Ovary (tissue), 3 donors: ENCODE measurements around the gene LMF1.

Experiments
- EP300 ChIP-seq: sonication (generic); formaldehyde crosslinking; IDR thresholded peaks from one replicate; pipeline ENCODE4 v1.6.1; 2017; ENCODE audit warnings: antibody characterized with exemption
- POLR2A ChIP-seq: fragments of 450-650 bp; IDR thresholded peaks from one replicate; pipeline ENCODE4 v1.6.1; 2017; ENCODE audit warnings: antibody characterized with exemption, mild to moderate bottlenecking, moderate library complexity
- TF ChIP-seq, protein P1 (sequence below), 3 donors: fragments of 450-650 bp in 2 of 3; fragments of 200-600 bp in 1 of 3; IDR thresholded peaks; one replicate each; pipeline versions ENCODE4 v1.5.1 to v1.8.0; 2016 to 2022; ENCODE audit warnings: antibody characterized with exemption in 3 of 3, mild to moderate bottlenecking in 1 of 3
- donor health status: DM: no; HTN: no; CAD: no.

DNA sequence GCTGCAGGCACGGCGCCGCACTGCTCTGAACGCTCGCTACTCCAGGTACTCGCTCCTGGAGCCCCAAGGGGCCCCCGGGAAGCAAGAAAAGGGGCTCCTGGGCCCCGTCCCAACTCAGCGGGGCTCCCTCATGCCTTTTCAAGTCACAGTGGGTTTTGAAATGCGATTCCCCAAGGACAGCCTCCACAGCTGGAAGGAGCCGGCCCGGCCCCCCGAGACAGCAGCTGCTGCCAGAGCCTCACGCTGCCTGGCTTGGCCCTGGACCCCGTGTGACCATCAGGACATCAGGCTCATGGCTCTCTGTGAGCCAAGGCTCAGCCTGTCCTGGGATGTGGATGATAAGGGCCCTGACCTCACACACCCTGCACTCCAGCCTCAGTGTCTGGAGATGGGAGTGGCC, 80.6 kb downstream of the LMF1 start:
- TF ChIP-seq, protein P1, sequence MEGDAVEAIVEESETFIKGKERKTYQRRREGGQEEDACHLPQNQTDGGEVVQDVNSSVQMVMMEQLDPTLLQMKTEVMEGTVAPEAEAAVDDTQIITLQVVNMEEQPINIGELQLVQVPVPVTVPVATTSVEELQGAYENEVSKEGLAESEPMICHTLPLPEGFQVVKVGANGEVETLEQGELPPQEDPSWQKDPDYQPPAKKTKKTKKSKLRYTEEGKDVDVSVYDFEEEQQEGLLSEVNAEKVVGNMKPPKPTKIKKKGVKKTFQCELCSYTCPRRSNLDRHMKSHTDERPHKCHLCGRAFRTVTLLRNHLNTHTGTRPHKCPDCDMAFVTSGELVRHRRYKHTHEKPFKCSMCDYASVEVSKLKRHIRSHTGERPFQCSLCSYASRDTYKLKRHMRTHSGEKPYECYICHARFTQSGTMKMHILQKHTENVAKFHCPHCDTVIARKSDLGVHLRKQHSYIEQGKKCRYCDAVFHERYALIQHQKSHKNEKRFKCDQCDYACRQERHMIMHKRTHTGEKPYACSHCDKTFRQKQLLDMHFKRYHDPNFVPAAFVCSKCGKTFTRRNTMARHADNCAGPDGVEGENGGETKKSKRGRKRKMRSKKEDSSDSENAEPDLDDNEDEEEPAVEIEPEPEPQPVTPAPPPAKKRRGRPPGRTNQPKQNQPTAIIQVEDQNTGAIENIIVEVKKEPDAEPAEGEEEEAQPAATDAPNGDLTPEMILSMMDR (IDR thresholded peaks at IDR 0.05): no peak
- TF ChIP-seq EP300 (no peak), POLR2A (no peak)
